ENCODE results near the gene PIK3R5. TPM values are rescaled to one million over a fixed set of nuclear protein-coding genes. Genes with fewer than 3 reads are reported as not detected.

PIK3R5 gene
- total and polyA plus RNA-seq, 2 donors (not counting 1 experiment from before 2014, with no cell fraction given), result 63.1 to 70.0 TPM

GRCh38 chr17:8879410-8879809 lies 86.1 kb downstream of the PIK3R5 start:
- WGBS (ENCODE audit: insufficient coverage), result 100% methylated on average over 4 of the region's 7 CpGs

GRCh38 chr17:8877984-8878383 lies 87.5 kb downstream of the PIK3R5 start:
- Mint-ChIP-seq H3K9me3 (ENCODE audit: insufficient read depth) (no peaks in the 10 kb centered on the region), H3K4me1 (peaks cover 6% of the 10 kb centered on the region), H3K4me3 (no peak overlapping the region), H3K27ac (peak overlapping the region; percentile 53), H3K27me3 (no peaks in the 10 kb centered on the region)
- Histone ChIP-seq H3K27ac (ENCODE audit: low read length in 2 of 2) (no peak overlapping the region), H3K9ac (ENCODE audit: low read length) (no peak overlapping the region), H3K4me2 (replicated peaks; ENCODE audit: low read depth, low read length, poor library complexity, severe bottlenecking) (no peak overlapping the region), H2AFZ (ENCODE audit: insufficient read depth, low read depth, low read length, poor library complexity, severe bottlenecking) (no peak overlapping the region), H3K4me1 (ENCODE audit: control insufficient read depth in 2 of 2, insufficient read depth in 2 of 2, low read length in 2 of 2) (peaks cover 0 to 5% of the 10 kb centered on the region in 2 donors), H3K4me3 (ENCODE audit: control extremely low read depth in 1 of 5, extremely low read depth in 1 of 5, insufficient read depth in 1 of 5, low read depth in 2 of 5, low read length in 4 of 5) (no peak overlapping the region), H3K36me3 (replicated peaks in 1 of 2; ENCODE audit: control extremely low read depth in 1 of 2, control insufficient read depth in 1 of 2, extremely low read depth in 1 of 2, insufficient read depth in 2 of 2, low read length in 1 of 2) (peaks cover 0 to 41% of the 10 kb centered on the region in 2 experiments), H4K20me1 (ENCODE audit: control insufficient read depth, insufficient read depth, low read length, poor library complexity, severe bottlenecking) (no peaks in the 10 kb centered on the region), H3K9me3 (ENCODE audit: control extremely low read depth in 1 of 3, control insufficient read depth in 2 of 3, insufficient read depth in 1 of 3, low read length in 2 of 3) (no peaks in the 10 kb centered on the region), H3K27me3 (replicated peaks in 1 of 4; ENCODE audit: control extremely low read depth in 1 of 4, control insufficient read depth in 3 of 4, insufficient read depth in 4 of 4, low read length in 3 of 4) (no peaks in the 10 kb centered on the region), H3K79me2 (ENCODE audit: control insufficient read depth, insufficient read depth, low read length) (no peaks in the 10 kb centered on the region)
- intact Hi-C loops (cut with micrococcal nuclease), result no loop called here
- no peak for DNase-seq
- WGBS (ENCODE audit: insufficient coverage), result 100% methylated on average over 2 of the region's 4 CpGs
- ChIA-PET POLR2A (interaction anchor here (0.5 kb wide), 1 partner anchor 51 kb away, joined by 3 read pairs; no protein-coding TSS in a partner anchor), CTCF (interaction anchor here (1.3 kb wide), 1 partner anchor 17 kb away, joined by 4 read pairs; no protein-coding TSS in a partner anchor)
- no peak for ATAC-seq (ENCODE audit: low read depth)
- TF ChIP-seq CTCF (IDR thresholded peaks at IDR 0.05), result no peak
- no peak for TF ChIP-seq EZH2 (IDR thresholded peaks at IDR 0.05; ENCODE audit: borderline replicate concordance, insufficient read depth, low read depth, low read length, poor library complexity, severe bottlenecking)

More at GRCh38 chr17:8879410-8879809, 86.1 kb downstream of the PIK3R5 start:
- ChIA-PET CTCF (interaction anchor here (1.6 kb wide), 1 partner anchor 119 kb away, joined by 4 read pairs; no protein-coding TSS in a partner anchor), POLR2A (no interaction called here)
- H3K9me3 ChIP-seq (ENCODE audit: control extremely low read depth in 1 of 3, control insufficient read depth in 2 of 3, insufficient read depth in 1 of 3, low read length in 2 of 3), result no peaks in the 10 kb centered on the region
- H3K4me1 ChIP-seq (ENCODE audit: control insufficient read depth in 2 of 2, insufficient read depth in 2 of 2, low read length in 2 of 2), result no peaks in the 10 kb centered on the region
- Mint-ChIP-seq H3K27me3 (no peaks in the 10 kb centered on the region), H3K4me3 (no peak overlapping the region), H3K4me1 (no peaks in the 10 kb centered on the region), H3K27ac (no peak overlapping the region), H3K9me3 (ENCODE audit: insufficient read depth) (no peaks in the 10 kb centered on the region)
- no peaks in the 10 kb centered on the region for H3K27me3 ChIP-seq (replicated peaks in 1 of 4; ENCODE audit: control extremely low read depth in 1 of 4, control insufficient read depth in 3 of 4, insufficient read depth in 4 of 4, low read length in 3 of 4)
- H3K4me2 ChIP-seq (replicated peaks; ENCODE audit: low read depth, low read length, poor library complexity, severe bottlenecking), result no peak overlapping the region
- intact Hi-C loops (cut with micrococcal nuclease), result no loop called here
- ATAC-seq (ENCODE audit: low read depth) (no peak), DNase-seq (no peak)
- peaks cover 3% of the 10 kb centered on the region for H4K20me1 ChIP-seq (ENCODE audit: control insufficient read depth, insufficient read depth, low read length, poor library complexity, severe bottlenecking)
- H2AFZ ChIP-seq (ENCODE audit: insufficient read depth, low read depth, low read length, poor library complexity, severe bottlenecking), result no peak overlapping the region
- H3K27ac ChIP-seq (ENCODE audit: low read length in 2 of 2), result no peak overlapping the region
- H3K9ac ChIP-seq (ENCODE audit: low read length), result no peak overlapping the region
- no peak for TF ChIP-seq CTCF (IDR thresholded peaks at IDR 0.05)
- TF ChIP-seq EZH2 (IDR thresholded peaks at IDR 0.05; ENCODE audit: borderline replicate concordance, insufficient read depth, low read depth, low read length, poor library complexity, severe bottlenecking), result no peak
- H3K36me3 ChIP-seq (replicated peaks in 1 of 2; ENCODE audit: control extremely low read depth in 1 of 2, control insufficient read depth in 1 of 2, extremely low read depth in 1 of 2, insufficient read depth in 2 of 2, low read length in 1 of 2), result peaks cover 0 to 54% of the 10 kb centered on the region in 2 experiments
- no peaks in the 10 kb centered on the region for H3K79me2 ChIP-seq (ENCODE audit: control insufficient read depth, insufficient read depth, low read length)
- no peak overlapping the region for H3K4me3 ChIP-seq (ENCODE audit: control extremely low read depth in 1 of 5, extremely low read depth in 1 of 5, insufficient read depth in 1 of 5, low read depth in 2 of 5, low read length in 4 of 5)

Measured in B cell (primary cell).